ENCODE measurements around the gene RBP2.
"Not testable (repeated sequence)": the region's sequence is repeated elsewhere in the genome, so short reads cannot be mapped to it uniquely, and the experiment has no call there.

RBP2 gene

GRCh38 chr3:139414608-139415224 is 61.6 kb downstream of the RBP2 start:
- DNase-seq: no peak
- in situ Hi-C loops (cut with MboI; ENCODE audit: low pct_unique_long_range_greater_than_20kb, low sequenced_read_pairs): no loop called here

DNA sequence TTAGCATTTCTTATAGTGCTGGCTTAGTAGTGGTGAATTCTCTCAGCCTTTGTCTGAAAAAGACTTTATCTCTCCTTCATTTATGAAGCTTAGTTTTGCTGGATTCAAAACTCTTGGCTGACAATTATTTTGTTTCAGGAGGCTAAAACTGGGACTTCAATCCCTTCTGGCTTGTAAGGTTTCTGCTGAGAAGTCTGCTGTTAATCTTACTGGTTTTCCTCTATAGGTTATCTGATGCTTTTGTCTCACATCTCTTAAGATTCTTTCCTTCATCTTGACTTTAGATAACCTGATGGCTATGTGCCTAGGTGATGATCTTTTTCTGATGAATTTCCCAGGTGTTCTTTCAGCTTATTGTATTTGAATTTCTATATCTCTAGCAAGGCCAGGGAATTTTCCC is 63.4 kb downstream of the RBP2 start:
- in situ Hi-C loops (cut with MboI; ENCODE audit: low pct_unique_long_range_greater_than_20kb, low sequenced_read_pairs): not testable (repeated sequence)

More for the DNA sequence above, 63.4 kb downstream of the RBP2 start:
- DNase-seq: not testable (repeated sequence)

All from KBM-7 (cell line).